Measurements from ENCODE around the gene XIST.
"Not testable (repeated sequence)": the region's sequence is repeated elsewhere in the genome, so short reads cannot be mapped to it uniquely, and the experiment has no call there.

Gene XIST

DNA sequence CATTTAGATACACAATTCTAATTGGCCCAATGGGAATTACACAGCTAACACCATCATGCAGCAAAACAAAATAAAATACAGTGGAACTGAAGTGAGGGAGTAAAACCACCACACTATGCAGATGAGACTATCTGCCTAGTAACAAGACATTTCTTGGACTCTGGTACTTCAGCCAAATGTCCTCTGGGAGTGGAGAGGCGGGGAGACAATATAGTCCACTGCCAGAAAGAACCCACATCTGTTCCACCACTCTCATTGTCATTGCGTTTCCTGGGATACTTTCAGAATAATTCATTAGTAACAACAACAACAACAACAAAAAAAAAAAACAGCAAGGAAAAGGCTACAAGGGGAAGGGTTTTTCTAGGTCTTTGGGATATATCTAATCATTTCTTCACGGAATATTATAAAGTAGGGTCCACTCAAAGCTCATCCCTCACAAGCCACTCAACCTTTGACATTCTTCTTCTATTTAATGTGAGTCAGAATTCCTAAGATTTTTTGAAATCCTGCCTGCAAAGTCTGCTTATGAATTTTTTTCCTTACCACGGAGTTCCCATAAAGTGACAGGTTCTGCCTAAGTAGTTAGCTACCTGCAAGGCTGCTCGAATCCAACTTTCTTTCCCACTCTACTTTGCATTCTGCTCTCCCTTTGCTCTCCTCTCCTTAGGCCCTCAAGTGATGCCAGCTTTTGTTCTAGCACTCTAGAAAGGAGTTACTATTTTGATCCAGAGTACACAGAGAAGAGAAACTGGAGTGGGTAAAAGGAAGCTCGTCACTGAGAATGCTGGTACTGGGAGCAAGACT lies 34.9 kb downstream of the XIST start:
- H3K4me3 ChIP-seq (ENCODE audit: low read depth, low read length), result no peak overlapping the region
- in situ Hi-C loops (cut with HindIII; ENCODE audit: low sequenced_read_pairs), result no loop called here
- no peak for DNase-seq (ENCODE audit: low read depth)
- TF ChIP-seq, protein P1, sequence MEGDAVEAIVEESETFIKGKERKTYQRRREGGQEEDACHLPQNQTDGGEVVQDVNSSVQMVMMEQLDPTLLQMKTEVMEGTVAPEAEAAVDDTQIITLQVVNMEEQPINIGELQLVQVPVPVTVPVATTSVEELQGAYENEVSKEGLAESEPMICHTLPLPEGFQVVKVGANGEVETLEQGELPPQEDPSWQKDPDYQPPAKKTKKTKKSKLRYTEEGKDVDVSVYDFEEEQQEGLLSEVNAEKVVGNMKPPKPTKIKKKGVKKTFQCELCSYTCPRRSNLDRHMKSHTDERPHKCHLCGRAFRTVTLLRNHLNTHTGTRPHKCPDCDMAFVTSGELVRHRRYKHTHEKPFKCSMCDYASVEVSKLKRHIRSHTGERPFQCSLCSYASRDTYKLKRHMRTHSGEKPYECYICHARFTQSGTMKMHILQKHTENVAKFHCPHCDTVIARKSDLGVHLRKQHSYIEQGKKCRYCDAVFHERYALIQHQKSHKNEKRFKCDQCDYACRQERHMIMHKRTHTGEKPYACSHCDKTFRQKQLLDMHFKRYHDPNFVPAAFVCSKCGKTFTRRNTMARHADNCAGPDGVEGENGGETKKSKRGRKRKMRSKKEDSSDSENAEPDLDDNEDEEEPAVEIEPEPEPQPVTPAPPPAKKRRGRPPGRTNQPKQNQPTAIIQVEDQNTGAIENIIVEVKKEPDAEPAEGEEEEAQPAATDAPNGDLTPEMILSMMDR (IDR thresholded peaks at IDR 0.05; ENCODE audit: low read depth, low read length, missing control alignments), result no peak

DNA sequence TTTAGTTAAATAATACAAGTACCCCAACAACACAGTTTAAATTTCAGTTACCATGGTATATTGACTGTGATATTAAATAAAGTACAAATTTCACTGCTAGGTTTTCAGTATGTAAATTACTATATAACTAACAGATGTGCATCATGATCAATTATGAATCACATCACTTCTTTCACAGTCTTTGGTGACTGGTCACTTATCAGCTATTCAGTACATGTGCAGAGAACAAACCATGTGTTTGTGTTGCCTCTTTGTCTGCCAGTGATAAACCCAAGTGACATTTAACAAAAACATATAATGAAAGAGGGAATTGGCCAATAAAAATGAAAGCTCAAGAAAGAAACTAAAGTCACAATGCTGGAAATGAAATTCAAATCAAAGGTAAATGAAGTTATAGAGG lies 40.3 kb downstream of the XIST start:
- no peak for DNase-seq (ENCODE audit: low read depth)
- TF ChIP-seq, protein P1 (IDR thresholded peaks at IDR 0.05; ENCODE audit: low read depth, low read length, missing control alignments), result no peak
- in situ Hi-C loops (cut with HindIII; ENCODE audit: low sequenced_read_pairs), result no loop called here

DNA sequence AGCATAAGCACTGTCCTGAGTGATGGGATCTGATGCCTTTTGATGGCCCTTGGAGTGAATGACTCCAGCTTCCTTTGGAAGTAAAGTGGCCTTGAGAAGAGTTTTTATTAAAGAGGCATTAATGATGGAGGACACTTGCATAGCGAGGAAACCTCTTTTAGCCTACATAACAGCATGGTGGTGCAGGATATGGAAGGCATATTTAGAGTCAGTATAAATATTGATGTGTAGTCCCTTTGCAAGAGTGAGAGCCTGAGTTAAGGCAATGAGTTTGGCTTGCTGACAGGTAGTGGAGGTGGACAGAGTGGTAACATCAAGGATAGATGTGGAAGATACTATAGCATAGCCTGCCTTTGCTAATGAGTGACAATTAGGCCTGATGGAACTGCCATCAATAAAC lies 48.4 kb downstream of the XIST start:
- H3K4me3 ChIP-seq (ENCODE audit: low read depth, low read length); in situ Hi-C loops (cut with HindIII; ENCODE audit: low sequenced_read_pairs); DNase-seq (ENCODE audit: low read depth): not testable (repeated sequence)

More for the DNA sequence above, 40.3 kb downstream of the XIST start:
- no peak overlapping the region for H3K4me3 ChIP-seq (ENCODE audit: low read depth, low read length)

DNA sequence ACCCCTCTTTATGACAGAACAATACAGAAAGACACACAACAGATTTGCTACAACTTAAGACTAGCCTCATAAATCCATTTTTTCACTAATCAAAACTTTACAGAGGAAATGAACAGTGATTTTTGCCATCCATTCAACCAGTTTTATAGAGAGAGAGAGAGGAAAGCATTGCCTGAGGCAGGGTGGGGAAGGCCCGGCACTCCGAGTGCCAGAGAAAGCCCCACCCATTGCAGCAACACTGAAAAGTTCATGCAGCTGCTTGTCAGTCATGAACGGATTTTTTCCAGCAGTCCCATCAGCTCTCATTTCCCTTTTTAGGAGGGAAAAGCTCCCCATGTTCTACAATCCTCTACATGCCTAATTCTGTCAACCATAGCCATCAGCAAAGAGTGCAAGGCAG lies 52.6 kb downstream of the XIST start:
- H3K4me3 ChIP-seq (ENCODE audit: low read depth, low read length), result no peak overlapping the region
- TF ChIP-seq, protein P1 (IDR thresholded peaks at IDR 0.05; ENCODE audit: low read depth, low read length, missing control alignments), result no peak
- in situ Hi-C loops (cut with HindIII; ENCODE audit: low sequenced_read_pairs), result no loop called here
- no peak for DNase-seq (ENCODE audit: low read depth)

DNA sequence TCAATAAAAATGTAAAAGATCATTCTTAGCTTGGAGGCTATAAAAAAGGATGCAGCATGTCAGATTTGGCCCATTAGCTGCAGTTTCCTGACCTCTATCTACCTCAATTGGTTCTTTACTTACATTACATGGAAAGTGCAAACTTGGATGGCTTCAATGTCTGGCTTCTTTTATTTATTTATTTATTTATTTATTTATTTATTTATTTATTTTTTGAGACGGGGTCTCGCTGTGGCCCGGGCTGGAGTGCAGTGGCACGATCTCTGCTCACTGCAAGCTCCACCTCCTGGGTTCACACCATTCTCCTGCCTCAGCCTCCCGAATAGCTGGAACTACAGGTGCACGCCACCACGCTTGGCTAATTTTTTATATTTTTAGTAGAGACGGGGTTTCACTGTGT lies 60.0 kb downstream of the XIST start:
- H3K4me3 ChIP-seq (ENCODE audit: low read depth, low read length); DNase-seq (ENCODE audit: low read depth); in situ Hi-C loops (cut with HindIII; ENCODE audit: low sequenced_read_pairs): not testable (repeated sequence)

DNA sequence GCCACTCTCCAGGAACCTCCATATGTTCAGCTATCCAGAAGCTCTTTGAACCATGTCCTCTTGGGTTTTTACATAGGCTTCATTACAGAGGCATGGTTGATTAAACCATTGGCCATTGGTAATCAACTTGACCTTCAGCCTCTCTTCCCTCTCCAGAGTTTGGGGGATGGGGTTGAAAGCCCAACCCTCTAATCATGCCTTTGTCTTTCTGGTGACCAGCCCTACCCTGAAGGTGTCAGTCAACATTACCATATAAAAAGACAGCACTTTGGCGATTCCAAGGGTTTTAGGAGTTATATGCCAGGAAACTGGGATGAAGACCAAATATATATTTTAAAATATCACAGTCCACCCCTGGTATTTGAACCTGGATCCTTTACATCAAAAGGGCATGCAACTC lies 67.0 kb downstream of the XIST start:
- in situ Hi-C loops (cut with HindIII; ENCODE audit: low sequenced_read_pairs), result no loop called here
- TF ChIP-seq, protein P1 (IDR thresholded peaks at IDR 0.05; ENCODE audit: low read depth, low read length, missing control alignments), result no peak
- H3K4me3 ChIP-seq (ENCODE audit: low read depth, low read length), result no peak overlapping the region
- no peak for DNase-seq (ENCODE audit: low read depth)
